NK-92 (cell line): ENCODE measurements around the gene AUTS2.

Experiments used
- DNase-seq: peaks from one replicate; lab custom pipeline; 2025; ENCODE audit not compliant: unreplicated experiment; lab: John Stamatoyannopoulos, UW

AUTS2 gene

GRCh38 chr7:70214071-70214470 lies 615.8 kb downstream of the AUTS2 start:
- DNase-seq: no peak

GRCh38 chr7:70215491-70215890 lies 617.2 kb downstream of the AUTS2 start:
- no peak for DNase-seq

GRCh38 chr7:70217571-70217970 lies 619.3 kb downstream of the AUTS2 start:
- no peak for DNase-seq

- no peak for DNase-seq
These were observed 619.7 kb downstream of the AUTS2 start for GRCh38 chr7:70218006-70218405.

- DNase-seq: no peak
These were observed 620.8 kb downstream of the AUTS2 start for GRCh38 chr7:70219061-70219460.

- DNase-seq: no peak
These were observed 631.0 kb downstream of the AUTS2 start for GRCh38 chr7:70229242-70229641.

- no peak for DNase-seq
These were observed 632.5 kb downstream of the AUTS2 start for GRCh38 chr7:70230761-70231160.

GRCh38 chr7:70233776-70234175 lies 635.5 kb downstream of the AUTS2 start:
- DNase-seq: no peak

GRCh38 chr7:70237256-70237655 lies 639.0 kb downstream of the AUTS2 start:
- DNase-seq: no peak

GRCh38 chr7:70237831-70238575 lies 639.7 kb downstream of the AUTS2 start:
- DNase-seq: no peak

- no peak for DNase-seq
These were observed 641.6 kb downstream of the AUTS2 start for GRCh38 chr7:70239918-70240317.

- DNase-seq: no peak
These were observed 642.6 kb downstream of the AUTS2 start for GRCh38 chr7:70240873-70241272.

GRCh38 chr7:70241536-70242175 lies 643.4 kb downstream of the AUTS2 start:
- DNase-seq: no peak

GRCh38 chr7:70242826-70243225 lies 644.6 kb downstream of the AUTS2 start:
- DNase-seq: no peak

GRCh38 chr7:70243443-70243842 lies 645.2 kb downstream of the AUTS2 start:
- no peak for DNase-seq

- DNase-seq: no peak
These were observed 659.6 kb downstream of the AUTS2 start for GRCh38 chr7:70257921-70258320.

GRCh38 chr7:70259502-70259901 lies 661.2 kb downstream of the AUTS2 start:
- no peak for DNase-seq

GRCh38 chr7:70263471-70264255 lies 665.4 kb downstream of the AUTS2 start:
- DNase-seq: no peak

- DNase-seq: no peak
These were observed 667.9 kb downstream of the AUTS2 start for GRCh38 chr7:70266186-70266585.

GRCh38 chr7:70267381-70268120 lies 669.3 kb downstream of the AUTS2 start:
- no peak for DNase-seq

- DNase-seq: no peak
These were observed 669.9 kb downstream of the AUTS2 start for GRCh38 chr7:70268179-70268578.
